Stimulated activated CD8-positive, alpha-beta memory T cell treated with anti-CD3 and anti-CD28 coated beads, Interleukin-12 subunit alpha, Interleukin-12 subunit beta, amount 100 ng/mL, for 4 hours (primary cell): ENCODE measurements around the gene ZNF827.
"Not testable (repeated sequence)": the region's sequence is repeated elsewhere in the genome, so short reads cannot be mapped to it uniquely, and the experiment has no call there.

Experiments used
- DNase-seq: peaks from one replicate; pipeline ENCODE4 v3.0.0-alpha.2; 2020; ENCODE audit warnings: low read depth

ZNF827 gene

DNA sequence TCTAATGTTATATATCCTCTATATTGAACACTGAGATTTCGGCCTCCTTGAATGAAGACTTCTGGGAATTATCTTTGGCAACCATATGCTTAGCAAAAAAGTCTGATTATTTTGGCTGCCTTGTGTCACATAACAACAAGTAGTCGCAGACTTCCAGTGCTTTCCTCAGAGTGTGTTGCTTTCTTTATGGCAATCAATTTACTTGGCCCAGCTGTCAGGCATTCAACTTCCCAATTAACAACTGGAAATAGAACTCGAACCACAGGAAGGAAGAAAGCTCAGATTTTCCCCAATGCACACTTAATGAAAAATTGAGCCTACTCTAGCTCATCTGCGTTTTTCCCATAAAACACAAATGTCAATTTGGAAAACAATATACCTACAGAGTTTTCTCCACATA, 71.6 kb downstream of the ZNF827 start:
- no peak for DNase-seq

DNA sequence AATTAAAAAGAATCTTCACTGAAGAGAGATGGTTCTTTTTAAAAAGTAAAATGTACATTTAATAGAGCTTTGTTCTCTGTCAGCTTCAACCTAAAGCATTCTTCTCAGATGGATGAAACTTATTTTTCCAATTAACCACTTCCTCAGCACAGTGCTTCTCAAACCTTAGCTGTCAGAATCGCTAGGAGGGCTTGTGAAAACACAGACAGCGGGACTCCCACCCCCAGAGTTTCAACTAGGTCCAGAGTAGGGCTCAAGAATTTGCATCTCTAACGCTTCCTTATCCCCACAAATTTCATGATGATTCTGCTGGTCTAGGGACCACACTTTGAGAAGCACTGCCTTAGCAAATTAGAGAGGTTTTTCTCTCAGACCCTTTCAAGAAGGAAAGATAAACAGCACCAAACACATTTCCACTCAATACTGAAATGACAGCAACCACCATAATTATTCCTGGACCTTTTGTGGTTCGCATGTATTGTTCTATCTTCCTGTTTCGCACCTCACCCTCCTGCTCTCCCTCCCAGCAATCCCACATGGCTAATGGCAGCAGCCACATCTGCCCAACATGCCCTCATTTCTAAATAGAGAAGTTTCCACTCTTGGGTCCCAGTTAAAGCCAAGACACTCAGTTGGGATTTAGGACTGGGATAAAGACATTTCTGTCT, 73.2 kb downstream of the ZNF827 start:
- DNase-seq: no peak

DNA sequence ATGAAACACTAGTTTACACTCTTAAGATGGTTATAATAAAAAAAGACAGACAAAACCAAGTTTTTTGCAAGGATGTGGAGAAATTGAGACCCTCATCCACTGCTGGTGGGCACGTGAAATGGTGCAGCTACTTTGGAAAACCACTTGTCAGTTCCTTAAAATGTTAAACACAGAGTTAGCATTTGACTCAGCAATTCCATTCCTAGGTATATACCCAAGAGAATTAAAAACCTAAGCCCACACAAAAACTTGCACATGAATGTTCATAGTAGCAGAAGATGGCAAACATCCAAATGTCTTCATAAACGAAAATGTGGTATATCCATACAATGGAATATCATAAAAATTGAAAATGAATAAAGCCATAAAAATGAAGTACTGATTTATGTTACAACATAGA, 75.4 kb downstream of the ZNF827 start:
- no peak for DNase-seq

DNA sequence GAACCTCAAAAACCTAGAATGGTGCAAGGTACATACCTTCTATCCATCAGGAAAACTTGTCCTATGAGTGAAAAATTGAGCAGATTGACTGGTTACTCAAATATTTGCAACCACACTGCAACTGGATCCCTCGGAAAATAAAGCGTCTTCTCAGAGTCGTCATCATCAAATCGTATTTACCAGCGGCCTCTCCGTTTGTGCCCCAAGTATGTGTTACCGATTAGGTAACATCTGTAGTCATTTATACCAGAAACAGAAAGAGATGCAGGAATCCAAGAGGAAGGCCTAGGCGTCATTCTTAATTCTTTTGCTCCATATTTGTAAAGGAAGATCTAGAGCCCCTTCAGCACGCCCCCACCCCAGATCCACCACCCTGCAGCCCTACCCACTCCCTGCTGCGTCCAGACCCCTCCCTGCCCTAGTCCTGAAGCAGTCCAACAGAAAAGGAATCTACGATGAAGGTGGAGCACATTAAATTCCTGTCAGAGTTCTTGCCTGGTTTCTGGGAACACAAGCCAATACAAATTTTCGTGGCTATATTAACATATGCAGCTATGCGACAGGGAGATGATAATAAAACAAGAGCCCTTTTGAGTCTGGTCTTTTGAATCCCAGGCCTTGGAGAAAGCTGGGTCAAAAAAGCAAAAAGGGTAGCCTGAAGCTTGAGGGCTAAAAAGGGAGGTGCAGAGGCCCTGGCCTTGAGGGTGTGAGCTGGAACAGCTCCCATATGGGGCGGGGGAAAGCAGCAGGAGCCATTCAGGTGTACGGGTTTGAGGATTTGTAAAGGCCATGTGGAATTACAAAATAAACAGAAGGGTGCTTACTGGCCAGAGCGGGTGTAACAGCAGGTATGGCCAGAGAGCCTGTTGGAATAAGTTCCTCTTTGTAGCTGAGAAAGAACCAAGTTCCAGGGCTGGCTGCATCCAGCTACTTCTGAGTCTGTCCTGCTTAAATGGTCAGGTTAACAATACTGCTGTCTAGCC, 77.0 kb downstream of the ZNF827 start:
- DNase-seq: no peak

DNA sequence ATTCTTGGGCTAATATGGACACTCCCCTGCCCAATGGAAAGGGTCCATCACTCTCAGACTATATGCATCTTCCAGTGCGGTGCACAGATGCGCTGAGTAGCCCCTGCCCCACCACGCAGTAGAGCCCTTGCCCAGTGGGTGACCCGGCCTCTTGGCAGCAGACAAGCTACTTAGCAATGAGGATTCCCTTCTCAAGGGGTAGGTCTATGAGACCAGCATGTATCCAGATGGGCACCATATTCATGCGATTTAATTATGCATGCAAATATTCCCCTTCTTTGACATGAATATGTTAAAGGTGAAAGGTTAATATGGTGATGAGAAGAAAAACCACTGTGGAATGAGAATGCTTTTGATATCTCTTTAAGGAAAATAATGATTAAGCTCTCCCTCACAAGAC, 77.7 kb downstream of the ZNF827 start:
- no peak for DNase-seq

DNA sequence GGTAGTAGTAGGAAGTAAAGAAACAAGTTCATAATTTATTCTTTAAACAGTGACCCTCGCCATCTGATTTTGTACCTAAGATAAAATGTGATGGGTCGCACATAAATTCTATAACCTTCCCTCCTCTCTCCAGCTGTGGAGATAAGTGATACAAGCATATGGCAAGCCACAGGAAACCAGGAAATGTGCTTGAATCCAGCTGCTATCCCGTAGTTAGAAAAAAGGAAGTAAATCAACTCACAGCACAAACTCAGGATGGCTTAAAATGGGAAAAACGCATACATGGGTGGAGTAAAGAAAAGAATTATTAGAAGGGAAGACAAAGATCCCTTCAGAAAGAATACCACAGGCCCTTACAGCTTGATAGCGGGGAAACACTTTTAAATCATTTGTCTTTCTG, 78.2 kb downstream of the ZNF827 start:
- DNase-seq: no peak

DNA sequence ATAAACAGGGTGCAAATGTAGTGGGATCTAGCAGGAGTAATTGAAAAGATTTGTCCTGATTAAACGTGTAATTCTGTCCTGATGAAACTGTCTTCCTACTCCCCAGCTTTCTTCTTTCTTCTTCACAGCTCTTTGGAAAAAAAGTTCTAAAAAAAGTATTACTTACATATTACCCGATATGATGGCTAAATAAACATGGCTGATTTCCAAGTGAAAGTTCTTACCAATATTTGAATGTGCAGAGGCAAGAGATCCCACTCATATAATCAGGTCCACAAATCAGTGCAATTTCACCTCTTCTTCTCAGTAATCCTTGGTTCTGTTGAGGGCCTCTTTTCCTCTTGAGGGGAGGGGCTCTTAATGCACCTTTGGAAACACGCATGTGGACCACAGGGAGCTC, 78.7 kb downstream of the ZNF827 start:
- DNase-seq: no peak

DNA sequence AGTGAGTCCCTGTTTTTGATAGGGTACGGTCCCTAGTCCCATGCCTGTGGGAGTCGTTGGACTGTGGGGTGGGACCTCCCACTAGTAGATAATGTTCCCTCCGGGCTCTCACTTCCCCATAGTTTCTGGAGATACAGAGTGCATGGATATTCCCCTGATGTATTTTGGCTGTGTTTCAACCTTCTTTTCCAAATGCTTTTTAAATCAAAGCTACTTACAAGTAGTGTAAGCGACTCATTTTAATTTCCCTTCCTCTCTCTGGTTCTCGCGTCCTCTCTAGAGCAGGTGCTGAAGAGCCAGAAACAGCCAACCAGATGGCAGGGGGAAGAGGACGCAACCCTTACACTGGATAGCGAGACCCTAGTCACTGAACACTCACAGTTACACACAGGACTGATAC, 79.2 kb downstream of the ZNF827 start:
- no peak for DNase-seq

DNA sequence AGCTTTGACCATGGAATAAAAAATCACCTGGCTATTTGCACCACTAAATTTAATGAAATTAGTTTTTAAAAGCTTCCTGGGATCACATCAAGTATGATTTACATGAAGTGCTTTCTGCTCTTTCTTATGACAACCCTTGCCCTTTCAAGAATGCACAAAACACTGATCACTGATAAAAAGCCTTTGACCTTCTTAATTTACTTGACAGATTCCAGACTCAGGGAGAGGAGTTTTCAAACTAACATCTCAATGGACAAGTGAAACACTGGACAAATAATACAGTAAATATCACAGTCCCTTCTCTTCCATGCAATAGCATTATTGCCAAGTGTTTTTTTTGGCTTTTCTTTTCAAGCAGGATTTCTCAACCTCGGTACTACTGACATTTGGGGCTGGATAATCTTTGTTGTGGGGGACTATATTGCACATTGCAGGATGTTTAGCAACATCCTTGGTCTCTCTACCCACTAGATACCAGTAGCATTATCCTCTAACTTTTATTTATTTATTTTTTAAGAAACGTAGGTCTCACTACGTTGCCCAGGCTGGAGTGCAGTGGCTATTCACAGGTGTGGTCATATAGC, 86.3 kb downstream of the ZNF827 start:
- DNase-seq: no peak

DNA sequence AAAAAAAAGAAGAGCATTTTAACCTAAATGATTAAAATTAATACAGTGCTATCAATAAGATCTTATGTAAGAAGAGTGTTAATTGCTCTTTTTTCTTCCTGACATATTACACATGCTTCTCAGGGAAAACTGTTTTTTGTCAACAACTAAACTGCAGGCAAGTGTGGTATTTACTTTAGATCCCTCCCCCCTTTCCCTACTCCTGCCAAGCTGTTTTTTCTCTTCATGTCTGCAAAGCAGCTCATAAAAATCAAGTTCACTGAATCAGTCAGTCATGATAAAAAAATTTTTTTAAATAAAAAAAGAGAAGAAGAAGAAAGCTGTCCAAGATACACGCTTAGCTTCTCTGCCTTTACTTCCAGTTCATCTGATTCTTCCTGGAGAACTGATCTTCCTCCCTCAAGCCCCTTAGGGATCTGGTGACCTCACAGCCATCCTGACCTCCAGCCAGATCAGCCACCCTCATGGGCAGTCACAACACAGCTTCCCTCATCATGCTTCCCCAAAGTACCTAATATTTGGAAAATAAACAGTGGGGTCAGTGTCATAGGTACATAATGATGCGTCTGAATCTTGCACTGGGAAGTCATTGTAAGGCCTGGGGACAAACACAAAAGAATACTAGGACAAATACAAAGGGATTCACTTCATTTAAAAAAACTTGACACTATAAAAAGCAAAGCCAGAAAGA, 87.0 kb downstream of the ZNF827 start:
- no peak for DNase-seq

DNA sequence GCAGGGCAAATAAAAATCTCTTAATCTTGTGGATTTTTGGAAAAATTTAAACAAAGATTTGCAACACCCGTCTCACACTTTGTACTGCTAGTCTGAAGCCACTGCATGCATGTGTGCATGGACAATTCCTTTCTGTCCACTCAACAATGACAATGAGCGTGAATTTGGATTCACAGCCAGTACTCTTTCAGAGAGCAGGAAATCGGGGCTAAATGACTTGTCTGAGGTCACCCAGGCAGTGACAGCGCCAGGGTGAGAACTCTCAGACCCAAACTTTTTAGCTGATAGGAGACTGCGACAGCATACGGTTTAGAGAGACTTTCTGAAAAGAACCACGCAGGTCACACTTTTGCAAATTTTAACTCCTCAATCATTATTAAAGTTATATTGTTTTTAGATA, 90.9 kb downstream of the ZNF827 start:
- no peak for DNase-seq

DNA sequence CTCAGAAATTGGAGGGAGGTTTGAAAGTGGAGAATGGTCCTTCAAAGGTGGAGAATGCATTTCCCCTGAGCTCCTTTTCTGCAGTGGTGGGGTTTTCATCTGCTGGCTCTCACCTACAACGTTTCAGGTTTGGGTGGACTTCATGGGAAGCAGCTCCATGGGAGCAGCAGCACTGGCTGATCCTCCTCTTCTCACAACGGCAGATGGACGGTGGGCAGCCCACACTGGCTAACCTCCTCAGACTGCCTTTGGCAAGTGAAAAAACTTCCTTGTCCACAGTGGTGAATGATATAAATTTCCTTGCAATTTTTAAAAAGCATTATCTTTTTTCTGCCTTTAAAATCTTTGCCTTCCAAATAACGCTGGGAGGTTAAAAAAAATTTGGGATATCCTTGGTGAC, 93.5 kb downstream of the ZNF827 start:
- no peak for DNase-seq

DNA sequence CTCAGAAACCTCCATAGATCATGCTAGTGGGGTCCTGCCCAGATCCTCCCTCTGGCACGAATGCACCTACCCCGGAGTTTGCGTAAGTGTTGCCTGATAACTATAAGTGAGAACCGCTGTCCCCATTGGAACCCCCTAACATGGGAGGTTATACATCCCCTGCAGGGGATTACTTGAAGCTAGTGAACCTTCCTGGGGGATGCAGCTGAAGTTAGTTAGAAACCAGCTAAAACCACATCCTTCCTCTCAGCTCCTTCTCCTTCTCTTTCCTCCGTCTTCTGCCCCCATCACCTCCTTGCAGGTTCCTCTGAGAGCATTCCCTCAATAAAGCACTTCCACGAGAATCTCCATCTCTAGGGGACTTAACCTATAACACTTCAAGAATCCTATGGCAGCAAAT, 95.0 kb downstream of the ZNF827 start:
- no peak for DNase-seq

DNA sequence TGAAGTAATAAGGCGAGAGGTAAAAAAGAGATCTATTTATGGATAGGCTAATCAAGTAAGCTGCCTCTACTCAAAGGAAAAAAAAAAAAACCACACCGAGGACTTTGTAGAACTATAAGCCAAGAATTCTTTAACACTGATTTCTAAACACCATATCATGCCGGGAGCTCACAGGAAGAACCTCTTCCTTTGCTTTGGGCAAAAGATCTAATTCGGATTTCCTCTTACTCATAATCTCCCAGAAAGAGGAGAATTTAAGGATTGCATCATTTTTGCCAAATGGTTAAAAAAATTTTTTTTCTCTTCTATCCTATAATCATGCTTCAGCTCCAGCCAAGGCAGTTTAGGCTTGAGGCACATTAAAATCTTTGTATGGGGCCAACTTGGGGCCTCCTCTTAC, 95.5 kb downstream of the ZNF827 start:
- DNase-seq: no peak

DNA sequence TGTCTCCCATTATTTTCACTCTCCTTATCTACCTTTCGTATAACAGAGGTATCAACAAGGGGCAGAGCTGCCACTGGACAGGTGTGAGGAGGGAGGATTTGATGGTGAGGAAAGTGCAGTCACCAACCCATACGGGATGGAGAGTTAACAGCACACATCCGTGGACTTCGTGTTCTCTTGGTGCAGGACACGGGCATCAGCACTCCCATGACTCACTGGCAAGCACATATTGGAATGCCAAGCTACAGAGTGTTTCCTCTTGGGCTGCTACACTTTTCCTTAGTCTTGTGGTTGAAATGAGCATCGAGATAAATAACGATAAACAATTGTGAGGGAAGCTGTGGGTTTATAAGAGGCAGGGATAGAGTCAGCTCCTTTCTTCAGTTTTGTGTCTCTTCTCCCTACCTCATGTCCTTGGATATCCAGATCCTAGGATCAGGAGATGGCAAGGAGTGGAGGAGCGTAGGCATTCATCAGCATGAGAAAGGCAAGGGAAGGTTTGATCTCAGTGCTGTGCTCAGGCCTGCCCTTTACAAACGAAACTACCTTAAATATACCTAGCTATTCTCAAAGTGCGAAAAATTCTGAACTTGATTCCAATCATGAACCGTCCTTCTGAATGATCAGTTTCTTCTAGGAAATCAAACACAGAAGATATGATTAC, 96.3 kb downstream of the ZNF827 start:
- DNase-seq: no peak

DNA sequence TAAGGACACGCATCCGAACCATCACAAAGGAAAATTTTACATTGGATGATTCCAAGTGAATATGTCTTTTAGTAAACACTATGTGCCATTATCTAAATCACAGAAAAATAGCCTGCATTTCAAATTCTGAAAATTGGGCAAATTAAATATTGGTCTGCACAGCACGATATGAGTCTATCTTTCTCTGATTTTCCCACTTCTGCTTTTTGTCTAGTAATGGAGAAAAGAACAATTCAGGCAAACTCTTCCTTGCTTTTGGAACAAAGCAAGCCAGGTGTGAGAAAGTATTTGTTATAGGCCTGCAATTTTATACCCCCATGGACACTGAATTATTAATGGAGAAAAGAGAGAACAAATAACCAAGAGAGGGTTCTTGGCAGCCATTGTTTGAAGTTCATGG, 97.8 kb downstream of the ZNF827 start:
- no peak for DNase-seq

DNA sequence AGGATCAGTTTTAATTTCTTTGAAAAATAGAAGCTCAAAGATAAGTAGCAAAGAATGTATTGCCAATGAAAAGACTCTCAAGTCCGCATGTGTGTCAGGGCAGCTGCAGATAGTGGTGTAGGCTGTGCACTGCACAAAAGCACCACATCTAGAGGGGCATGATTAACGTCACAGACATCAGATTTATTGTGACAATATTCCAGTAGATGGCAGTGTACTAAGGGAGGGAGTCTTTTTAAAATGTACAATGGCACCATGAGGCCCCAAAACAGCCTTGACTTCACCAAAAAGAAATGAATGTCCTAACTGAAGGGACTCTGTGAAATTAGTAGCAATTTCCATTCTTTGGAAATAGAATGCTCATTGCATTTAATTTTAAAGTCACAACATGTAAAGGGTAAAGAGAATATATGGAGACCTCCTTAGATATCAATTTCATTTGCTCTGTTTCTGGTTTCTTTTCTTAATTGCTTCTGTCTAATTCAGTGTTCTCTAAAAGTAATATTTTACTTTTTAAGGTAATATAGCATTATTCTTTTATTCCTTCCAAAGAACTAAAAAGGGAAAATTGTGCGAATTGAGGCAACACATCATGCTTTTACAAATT, 98.4 kb downstream of the ZNF827 start:
- no peak for DNase-seq

DNA sequence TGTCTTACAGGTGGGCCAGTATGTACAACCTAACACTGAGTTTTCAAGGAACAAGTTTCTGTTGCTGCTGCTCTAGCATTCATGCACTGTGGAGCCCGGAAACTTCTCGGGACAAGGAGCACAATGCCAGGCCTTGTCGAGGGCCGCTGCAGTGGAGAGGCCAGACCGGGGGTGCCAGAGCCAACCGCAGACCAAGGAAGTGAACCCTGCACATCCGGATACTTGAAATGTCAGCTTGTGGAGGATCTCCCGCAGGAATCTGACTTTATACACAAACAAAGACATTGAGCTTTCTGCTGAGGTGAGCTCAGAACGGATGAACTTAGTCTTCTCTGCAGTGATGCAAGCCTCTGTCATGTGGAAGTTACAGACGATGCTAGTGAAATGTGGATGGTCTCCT, 99.5 kb downstream of the ZNF827 start:
- no peak for DNase-seq

DNA sequence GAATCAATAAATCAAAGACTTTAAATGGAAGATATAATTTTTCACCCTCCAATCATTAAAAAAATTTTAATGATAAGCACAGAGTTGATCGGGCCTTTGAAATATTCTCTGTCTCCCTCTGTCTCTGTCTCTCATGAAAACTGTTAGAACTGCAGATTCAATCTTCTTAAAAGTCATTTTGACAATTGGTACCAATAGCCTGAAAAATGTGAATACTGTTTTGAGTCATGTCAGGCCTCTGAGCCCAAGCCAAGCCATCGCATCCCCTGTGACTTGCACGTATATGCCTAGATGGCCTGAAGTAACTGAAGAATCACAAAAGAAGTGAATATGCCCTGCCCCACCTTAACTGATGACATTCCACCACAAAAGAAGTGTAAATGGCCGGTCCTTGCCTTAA, 106.2 kb downstream of the ZNF827 start:
- DNase-seq: not testable (repeated sequence)

DNA sequence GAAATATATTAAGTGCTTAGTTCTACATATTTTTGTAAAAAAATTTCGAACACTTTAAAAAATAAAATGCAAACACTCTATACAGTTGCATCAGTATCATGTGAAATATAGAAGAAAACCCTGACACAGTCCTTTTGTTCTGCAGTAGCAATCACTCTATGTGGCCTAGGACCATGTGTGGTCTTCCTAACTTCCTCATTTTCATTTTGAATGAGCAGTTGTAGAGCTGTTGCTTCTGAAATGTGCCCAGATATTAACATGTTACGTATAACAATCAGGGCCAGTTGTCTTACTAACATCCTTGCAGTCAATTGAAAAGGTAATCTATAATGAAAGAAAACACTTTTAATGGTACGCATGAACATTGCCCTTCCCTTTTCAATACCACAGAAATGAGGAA, 107.9 kb downstream of the ZNF827 start:
- DNase-seq: no peak

DNA sequence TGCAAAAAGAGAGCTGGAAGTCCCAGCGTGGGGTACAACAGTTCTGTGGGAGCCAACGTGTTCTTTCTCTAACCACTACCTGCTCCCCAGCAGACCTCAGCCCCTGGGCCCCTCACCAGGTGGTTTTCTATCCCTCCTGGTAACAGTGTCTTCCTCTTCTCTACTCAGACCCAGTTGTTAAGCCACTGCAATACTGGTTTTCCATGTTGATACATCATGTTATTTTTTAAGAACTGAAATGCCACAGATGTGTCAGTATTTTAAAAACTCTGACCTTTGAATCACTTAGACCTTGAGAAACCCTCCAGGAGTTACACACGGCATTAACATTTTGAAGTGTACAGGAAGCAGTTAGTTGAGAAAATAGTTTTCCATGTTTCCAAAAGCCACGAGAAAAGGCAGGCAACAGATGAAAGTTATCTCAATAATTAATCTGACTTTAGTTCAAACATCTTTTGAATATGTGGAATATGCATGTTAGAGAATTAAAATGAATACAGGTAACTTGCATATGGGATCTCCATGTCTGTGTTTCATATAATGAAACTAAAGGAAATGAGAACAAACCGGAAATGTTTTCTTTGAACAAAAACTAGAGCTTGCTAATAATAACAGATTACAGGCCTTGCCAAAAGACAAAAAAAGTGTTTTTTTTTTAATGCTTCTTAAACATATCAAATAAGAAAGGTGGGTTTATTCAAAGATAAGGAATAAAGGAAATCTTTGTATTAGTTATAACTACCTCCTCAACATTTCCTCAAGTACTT, 108.8 kb downstream of the ZNF827 start:
- DNase-seq: no peak
